ENCODE data around the gene RMP24.

RMP24 gene

GRCh38 chr18:35953688-35954087 is 18.8 kb upstream of the RMP24 start:
- H3K27me3 ChIP-seq (ENCODE audit: insufficient read depth), result no peaks in the 10 kb centered on the region
- H3K79me2 ChIP-seq (replicated peaks; ENCODE audit: insufficient read depth), result peaks cover 10% of the 10 kb centered on the region; the same call in 1 of the 2 replicates
- no peak overlapping the region for H3K27ac ChIP-seq (ENCODE audit: low read depth)
- no peak for TF ChIP-seq POLR2AphosphoS5 (IDR thresholded peaks at IDR 0.05; ENCODE audit: low read depth)
- no peak for TF ChIP-seq ZNF114 (CRISPR knock-in tag; IDR thresholded peaks at IDR 0.05)
- no peak for TF ChIP-seq JUNB (IDR thresholded peaks at IDR 0.05; ENCODE audit: unreplicated experiment)
- no peak for TF ChIP-seq REST (IDR thresholded peaks at IDR 0.05; ENCODE audit: unreplicated experiment)
- TF ChIP-seq CTCF (conservative IDR thresholded peaks at IDR 0.05; ENCODE audit: low read depth in 2 of 2), result no peak
- no peak for TF ChIP-seq ZNF462 (CRISPR knock-in tag; IDR thresholded peaks at IDR 0.05)
- no peak for TF ChIP-seq ETS1 (IDR thresholded peaks at IDR 0.05)
- no peak for TF ChIP-seq CREB1 (CRISPR knock-in tag; IDR thresholded peaks at IDR 0.05; ENCODE audit: low read depth)
- TF ChIP-seq STAT1 (IDR thresholded peaks at IDR 0.05; ENCODE audit: unreplicated experiment), result no peak
- no peak for TF ChIP-seq EZH2phosphoT487 (IDR thresholded peaks at IDR 0.05; ENCODE audit: unreplicated experiment)
- H3K36me3 ChIP-seq (ENCODE audit: insufficient read depth), result no peaks in the 10 kb centered on the region
- no peak overlapping the region for H3K4me2 ChIP-seq
- no peaks in the 10 kb centered on the region for H3F3A ChIP-seq (replicated peaks; ENCODE audit: low read depth)
- Mint-ChIP-seq H3K36me3 (ENCODE audit: low read depth) (peaks cover 6% of the 10 kb centered on the region; the same call in 2 of the 3 replicates), H3K4me3 (no peak overlapping the region), H3K9me3 (peaks cover 7% of the 10 kb centered on the region; the same call in 2 of the 3 replicates), H3K27ac (no peak overlapping the region), H3K27me3 (ENCODE audit: insufficient read depth, low read depth, poor library complexity) (peaks cover 3% of the 10 kb centered on the region), H3K4me1 (peaks cover 10% of the 10 kb centered on the region; the same call in 2 of the 3 replicates)
- no peak overlapping the region for H2AFZ ChIP-seq
- DNase-seq (ENCODE audit: low spot score), result no peak
- ATAC-seq, result no peak
- no peaks in the 10 kb centered on the region for H4K20me1 ChIP-seq (replicated peaks; ENCODE audit: insufficient read depth)
- H3K4me1 ChIP-seq (ENCODE audit: insufficient read depth), result peaks cover 10% of the 10 kb centered on the region
- H3K9me2 ChIP-seq (ENCODE audit: insufficient read depth), result no peaks in the 10 kb centered on the region; the same call in 1 of the 2 replicates
- H3K4me3 ChIP-seq, result no peak overlapping the region

All from GM23338 (cell line).